WTC11 (cell line): Measurements from ENCODE around the gene RIN2.

Source experiments
- ATF6 ChIP-seq: sonication (generic); formaldehyde crosslinking; IDR thresholded peaks from 2 replicates; pipeline ENCODE4 v1.8.1; 2023; ENCODE audit warnings: mild to moderate bottlenecking, missing genetic modification reagents
- CTCF ChIP-seq: fragments of 200-600 bp; IDR thresholded peaks from 2 replicates; pipeline ENCODE4 v1.8.0; 2022; ENCODE audit warnings: antibody characterized with exemption
- NR2C2 ChIP-seq: sonication (generic); formaldehyde crosslinking; IDR thresholded peaks from 2 replicates; pipeline ENCODE4 v1.8.0; 2022; ENCODE audit warnings: mild to moderate bottlenecking, missing genetic modification reagents
- SP1 ChIP-seq: sonication (generic); formaldehyde crosslinking; conservative IDR thresholded peaks from 2 replicates; pipeline ENCODE4 v1.8.1; 2022; ENCODE audit warnings: missing genetic modification reagents

GRCh38 chr20:19734811-19735210 lies 23.2 kb upstream of the RIN2 start:
- TF ChIP-seq SP1 (CRISPR knock-in tag) (no peak), ATF6 (no peak), CTCF (no peak), NR2C2 (no peak)
